NCI-H1092 (cell line): ENCODE results near the gene COL4A6.

Experiments
- DNase-seq: peaks from one replicate; lab custom pipeline; 2025; lab: John Stamatoyannopoulos, UW

The COL4A6 gene

DNA sequence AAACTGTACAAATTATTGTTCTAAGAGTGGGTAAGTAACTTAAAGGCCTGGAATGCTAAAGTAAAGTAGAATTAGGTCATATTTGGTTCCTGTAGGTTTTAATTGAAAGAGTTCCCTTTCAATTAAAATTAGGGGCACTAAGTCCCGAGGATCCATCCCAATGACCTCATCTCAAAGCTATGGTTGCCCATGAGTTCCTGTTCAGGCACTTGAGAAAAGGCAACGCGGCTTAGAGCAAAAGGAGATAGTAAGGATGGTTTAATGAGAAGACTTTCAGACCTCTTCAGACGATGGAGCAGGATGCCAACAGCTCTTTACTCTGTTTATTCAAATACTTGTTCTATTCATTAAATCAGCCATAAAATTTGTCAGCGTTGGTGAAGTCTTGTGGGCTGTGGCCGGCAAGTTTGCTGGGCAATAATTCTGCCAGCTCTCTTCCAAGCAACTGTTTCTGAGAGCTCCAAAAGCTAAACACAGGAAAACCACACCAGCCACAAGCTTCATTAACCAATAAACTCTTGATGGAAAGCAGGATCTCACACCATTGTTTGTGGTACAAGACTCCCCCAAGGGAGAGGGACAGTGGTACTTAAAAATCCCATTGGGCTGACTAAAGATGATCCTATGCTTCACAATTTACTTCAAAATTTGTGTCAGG, 167.4 kb downstream of the COL4A6 start:
- DNase-seq, result no peak

DNA sequence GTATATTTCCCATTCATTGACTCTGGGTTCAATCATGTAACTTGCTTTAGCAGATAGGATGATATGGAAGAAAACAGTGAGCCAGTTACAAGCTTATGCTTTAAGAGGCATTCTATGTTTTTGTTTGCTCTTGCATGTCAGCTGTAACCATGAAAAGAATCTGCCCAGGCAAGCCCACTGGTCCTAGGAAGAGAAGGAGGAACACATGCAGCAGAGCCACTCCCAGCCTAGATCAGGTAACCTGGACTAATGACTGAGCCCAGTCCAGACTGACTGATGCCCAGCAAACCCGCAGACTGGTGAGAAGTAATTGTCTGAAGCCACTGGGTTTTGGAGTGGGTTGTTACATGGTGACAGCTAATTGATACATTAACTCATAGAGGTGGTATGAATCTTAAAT, 167.9 kb downstream of the COL4A6 start:
- no peak for DNase-seq

DNA sequence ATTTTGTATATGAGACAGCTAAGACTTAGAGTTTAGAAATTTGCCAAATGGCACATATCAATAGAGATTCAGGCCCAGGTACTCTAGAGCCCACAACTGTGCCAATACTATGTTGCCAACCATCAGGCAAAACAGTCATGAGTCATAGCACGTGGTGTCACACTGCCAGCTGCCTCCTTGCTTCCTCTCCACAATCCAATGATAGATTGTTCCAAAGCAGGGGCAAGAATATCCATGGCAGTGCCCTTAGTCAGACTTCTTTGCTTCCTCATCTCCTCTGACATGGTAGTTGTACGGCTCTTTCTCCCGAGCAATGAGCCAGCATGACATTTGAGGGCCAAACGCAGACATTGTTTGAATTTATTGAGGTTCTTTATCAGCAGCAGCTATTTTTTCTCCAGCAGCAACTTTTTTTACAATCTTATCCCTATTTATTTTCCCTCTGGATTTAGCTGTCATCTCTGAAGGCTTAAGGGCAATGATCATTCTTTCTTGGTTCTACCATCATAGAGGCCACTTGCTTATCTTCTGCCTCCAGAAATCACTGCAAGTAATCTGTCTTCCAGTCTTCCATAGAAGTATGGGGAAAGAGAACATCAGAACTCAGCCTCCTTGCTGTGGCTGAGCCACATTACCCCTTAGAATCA, 169.7 kb downstream of the COL4A6 start:
- no peak for DNase-seq

DNA sequence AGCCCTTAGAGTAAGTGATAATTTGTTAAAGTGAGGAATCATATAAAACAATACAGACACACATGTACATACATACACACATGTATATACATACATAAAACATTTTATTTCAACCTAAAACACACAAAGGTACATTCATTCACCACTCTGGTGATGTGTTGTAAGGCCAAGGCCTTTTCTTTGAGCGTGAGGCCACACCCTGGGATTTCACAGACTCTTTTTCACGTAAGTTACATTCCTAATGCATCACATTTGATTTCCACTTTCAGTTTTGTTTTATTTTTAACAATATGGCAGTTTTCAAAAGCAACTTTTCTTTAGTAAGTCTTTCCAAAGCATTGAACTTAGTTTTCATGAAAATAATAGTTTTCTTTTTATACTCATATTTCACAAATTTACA, 170.7 kb downstream of the COL4A6 start:
- DNase-seq, result no peak

DNA sequence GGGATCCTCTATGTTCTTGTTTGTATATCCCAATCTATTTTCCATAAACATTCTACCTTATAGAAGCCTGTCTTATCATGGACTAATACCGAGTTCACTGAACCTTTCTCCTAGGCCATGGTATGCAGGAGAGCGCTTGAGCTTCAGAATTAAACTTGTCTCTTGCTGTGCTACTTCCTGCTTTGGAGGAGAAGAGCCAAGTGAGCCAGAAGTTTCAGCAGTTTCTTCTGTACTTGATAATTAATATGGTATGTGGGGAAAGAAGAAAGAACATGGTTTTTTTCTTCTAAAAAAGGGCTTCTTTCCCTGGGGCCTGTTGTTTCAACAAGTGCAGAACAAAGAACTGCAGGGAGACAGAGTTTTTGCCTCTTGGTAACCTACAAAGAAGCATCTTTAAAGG, 173.8 kb downstream of the COL4A6 start:
- DNase-seq, result no peak

DNA sequence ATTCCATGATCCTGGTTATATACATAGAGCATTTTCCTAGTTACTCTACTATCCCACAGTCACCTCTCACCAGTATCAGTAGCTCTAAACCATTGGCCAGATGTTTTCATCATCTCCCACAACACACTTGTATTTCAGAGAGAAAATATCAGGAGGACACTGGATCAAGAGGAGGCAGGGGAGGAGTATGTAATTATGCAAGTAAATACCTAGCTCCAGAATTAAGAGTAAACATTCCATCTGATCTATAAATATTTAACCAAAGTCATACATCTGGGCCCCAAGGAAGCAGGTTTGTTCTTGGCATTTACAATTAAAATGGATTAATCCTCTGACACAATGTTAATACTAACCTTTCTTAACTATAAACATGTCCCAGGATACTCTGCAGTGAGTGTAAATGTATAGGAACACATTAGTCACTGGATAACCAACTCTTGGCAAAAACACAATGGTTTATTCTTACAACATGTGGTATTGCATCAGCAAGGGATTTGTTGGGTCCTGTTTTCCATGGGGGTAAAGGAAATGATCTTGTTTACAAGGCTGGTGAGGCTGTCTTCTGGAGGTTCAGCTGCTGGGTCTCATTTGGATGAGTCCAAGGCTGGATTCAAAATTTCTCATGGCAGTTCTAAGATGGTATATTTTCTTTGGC, 176.5 kb downstream of the COL4A6 start:
- no peak for DNase-seq

DNA sequence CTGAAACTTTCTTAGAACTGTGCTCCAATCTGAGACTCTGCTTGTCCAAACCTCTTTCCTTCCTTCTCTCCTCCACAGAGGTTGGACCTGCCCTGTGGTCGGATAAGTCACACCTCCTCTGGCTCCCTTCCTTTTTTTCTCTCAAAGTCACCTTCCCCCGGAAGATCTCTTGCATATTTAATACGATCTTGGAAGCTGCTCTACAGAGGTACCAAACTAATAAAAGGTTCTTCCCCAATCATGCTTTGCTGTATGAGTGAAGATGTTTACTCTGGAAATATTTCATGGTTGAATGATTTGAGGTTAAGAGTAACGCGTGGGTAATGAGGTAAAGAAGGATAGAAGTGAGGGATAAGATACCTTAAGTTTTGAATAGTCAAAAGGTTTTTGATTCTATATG, 180.7 kb downstream of the COL4A6 start:
- DNase-seq, result no peak

DNA sequence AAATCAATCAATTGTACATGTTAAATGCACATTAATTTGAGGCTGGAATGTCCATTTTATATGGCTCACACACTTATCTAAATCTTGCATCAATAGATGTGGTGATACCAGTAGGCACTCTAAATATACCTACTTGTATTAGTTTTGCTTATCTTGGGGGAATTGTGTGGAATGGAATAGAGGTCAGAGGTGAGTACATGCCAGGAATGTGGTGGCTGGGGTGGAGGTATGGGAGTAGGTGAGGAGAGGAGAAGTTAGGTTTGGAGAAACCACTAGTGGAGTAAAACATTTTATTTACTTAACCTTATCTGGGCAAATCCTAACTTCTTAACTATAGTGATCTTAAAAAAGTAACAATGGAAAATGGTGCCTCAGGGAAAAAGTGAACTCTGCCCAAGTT, 183.6 kb downstream of the COL4A6 start:
- no peak for DNase-seq

DNA sequence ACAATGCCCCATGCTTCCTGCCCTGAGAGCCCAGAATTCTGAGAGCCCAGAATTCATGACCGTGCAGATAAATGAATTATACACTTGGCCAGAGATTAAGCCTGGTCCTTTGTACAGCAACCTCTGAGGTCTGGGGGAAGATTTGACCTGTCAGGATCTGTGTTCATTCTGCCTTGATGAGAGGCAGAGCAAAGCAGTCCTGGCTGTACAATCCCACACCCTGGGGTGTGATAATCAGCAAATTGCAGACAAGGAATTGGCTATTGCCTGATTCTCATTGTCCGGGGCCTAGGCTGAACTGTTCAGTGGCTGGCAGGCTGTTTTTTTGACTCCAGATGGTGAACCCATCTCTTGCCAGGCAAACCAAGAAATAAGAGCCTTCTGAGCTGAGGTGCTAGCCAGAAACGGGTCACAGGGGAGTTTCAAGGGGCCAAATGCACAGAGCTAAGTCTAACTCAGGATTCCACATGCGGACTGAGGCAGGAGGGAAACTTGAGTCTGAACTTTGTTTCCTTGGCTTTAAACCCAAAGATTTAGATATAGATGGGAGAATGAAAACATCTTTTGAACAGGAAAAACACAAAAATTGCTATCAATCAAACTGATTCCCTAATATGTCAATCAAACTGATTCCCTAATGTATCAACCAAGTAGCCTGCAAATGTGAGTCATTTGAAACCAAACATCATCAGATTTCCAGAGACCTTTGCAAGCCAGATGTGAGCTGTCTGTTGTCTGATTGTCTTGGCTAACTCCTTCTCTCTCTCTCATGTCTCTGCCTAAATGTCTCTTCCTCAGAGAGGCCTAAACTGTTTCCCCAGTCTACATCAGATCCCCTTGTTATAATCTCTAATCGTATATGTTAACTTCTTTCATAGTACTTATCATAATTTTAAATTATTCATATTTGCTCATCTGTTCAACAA, 187.3 kb downstream of the COL4A6 start:
- no peak for DNase-seq

DNA sequence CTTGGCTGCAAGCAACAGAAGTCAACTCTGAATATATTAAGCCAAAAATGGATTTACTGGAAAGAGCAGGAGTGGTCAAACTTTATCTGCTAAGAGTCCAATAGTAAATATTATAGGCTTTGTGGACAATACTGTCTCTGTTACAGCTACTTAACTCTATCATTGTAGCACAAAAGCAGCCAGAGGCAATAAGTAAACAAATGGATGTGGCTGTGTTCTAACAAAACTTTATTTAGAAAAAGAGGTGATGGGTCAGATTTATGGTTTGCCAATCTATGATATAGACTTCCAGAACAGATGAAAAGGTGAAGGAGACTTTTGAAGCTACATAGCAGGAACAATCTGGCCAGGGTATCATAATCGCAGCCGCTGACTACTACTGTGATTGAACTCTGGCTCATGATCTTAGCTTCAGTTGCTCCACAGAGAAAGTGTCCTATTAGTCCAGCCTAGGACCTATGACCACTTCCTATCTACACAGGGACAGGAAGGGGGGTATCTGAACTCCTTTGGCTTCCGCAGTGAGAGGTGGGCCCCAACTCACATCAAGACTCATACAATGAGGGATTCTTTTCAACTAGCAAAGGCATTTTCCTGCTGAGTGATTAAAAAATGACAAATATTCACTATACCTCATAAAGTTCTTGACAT, 191.8 kb downstream of the COL4A6 start:
- DNase-seq, result no peak

DNA sequence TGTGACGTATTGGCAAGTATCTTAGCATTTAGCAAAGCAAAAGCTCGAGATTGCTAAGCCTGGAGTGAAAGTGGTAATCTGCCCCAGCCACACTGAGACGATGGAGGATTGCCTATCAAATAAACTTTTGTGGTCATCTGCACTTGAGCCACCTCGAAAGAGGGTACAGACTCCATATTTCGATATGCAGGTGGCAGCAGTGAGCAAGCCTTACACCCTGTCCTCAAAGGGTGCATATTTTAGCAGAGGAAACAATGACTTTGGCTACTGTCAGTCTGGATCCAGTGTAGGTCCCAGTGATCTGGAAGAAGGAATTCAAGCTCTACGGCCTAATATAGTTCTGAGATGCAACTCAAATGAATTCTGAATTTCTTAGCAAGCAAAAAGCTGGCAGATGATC, 192.8 kb downstream of the COL4A6 start:
- no peak for DNase-seq

DNA sequence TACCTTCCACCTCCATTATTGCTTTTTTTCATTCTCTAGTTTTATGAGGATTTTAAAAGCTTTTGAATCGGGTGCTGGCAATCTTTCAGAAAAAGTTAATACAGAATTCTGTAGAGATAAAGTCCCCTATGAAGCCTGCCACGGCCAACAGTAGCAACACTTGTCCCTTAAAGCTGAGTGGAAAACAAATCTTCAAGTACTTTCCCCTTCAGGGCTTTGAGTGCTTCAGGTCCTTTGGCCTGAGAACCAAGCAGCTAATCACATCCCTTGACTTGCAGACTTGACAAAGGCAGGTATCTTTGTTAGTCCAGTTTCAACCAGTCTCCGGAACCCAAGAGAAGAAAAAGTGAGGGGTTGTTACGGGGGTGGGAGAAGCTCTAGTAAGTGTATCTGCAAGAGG, 202.2 kb downstream of the COL4A6 start:
- no peak for DNase-seq

DNA sequence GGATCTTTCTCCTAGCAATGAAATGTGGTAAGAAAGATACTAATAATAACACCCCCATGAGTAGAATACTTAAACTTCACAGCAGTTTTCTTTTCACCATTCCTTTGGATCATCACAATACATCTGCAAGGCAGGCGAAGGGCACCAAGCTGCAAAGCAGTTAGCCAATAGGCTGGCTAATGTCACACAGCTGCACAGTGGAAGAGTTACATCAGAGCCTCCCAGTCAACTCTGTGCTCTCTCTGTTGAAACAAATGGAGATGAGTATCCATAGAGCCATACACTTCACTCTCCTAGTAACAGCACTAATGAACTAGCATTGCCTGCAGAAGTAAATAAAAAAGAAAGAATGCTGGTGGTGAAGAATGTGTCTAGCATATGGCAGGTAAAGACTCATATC, 207.6 kb downstream of the COL4A6 start:
- DNase-seq, result no peak

DNA sequence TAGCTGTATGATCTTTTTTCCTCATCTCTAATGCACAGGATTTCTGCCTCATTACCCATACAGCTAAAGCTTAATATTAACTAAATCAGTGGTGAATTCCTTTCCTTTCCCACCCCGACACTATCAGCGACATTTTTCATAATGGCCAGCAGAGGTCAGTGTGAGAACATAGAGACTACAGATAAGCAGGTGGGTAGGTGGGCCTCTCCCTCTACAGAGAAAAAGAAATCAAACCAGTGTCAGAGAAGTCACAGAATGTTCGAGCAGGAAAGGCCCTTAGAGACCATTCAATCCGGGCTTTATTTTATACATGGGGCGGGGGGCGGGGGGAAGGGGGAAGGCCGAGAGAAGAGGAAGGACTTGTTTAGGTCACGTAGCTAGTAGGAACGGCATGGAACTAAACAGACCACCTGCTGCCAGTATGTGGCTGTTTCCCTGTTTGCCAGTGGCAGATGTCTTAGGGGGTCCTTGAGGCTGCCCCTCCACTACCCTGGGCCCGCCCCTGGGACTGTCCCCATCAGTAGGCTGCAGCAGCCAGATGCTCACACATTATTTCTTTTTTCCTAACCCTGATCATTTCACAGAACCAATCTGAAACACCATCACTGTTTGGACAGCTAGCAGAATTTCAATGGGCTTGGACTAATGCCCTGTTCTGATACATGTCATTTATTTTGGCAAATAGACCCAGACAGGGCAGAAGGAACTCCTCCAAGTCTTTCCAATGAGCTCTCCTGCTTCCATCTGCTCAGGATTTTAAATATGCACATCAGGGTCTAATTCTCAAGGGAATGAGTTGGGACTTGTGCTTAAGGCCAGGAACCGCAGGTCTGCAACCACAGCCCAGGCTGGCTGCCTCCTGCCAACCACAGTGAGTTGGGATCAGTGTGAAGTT, 213.2 kb downstream of the COL4A6 start:
- peak; percentile 57 for DNase-seq

DNA sequence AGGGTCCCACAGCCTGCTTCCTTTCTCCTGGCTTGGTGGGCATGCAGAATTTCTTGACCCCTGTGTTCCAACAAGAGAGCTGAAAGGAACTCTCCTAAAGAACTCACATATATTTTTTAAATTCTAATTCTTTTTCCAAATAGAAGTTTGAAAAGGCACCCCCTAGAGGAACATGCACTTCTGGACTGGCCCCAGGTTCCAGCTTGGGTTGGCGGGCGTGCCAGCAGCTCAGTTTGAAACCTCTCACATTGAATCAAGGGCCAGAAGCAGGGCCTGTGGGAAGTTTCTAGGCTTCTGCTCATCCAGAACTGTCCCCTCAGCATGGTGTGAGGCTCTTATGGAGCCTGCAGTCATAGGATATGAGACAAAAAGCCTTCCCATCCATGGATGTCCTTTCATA, 214.0 kb downstream of the COL4A6 start:
- no peak for DNase-seq

DNA sequence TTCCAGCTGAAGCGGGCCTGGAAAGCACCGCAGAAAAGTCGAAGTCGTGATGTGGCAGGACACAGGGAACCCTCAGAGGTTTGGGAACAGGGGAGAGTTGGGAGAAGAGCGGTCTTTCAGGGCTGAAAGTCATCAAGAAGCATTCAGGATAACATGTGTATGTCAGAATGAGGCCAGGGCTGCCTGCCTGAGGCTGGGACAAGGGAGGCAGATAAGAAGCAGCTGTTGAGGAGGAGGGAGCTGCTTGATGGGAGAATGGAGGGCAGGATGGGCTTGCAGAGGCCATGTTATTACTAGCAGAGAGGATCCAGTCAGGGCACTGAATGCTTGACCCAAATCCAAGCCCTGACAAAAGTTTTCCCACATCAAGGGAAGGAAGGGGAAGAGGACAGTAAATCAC, 214.6 kb downstream of the COL4A6 start:
- DNase-seq, result no peak

DNA sequence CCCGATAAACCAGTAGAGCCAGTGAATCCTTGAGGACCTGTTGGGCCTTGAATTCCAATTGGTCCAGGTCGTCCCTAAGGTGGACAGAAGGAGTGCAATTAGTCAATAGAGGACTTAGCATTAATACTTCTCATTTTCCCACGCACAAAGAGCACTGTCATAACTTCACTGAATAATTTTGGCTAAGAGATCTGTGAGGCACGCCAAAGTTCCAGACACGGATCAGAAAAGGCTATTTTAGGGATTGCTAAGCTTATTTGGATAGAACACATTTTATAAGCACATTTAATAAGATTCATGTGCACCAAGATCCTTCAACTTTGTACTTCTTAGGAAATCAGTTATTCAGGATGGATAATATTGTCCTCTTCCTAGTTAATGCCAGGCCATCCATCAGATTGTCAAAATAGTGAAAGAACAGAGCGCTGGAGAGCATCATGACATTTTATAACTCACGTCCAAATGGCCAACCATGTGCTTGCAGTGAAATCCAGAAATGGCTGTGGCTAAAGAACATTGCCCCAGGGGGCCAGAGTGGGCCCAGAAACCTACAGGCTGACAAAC, 216.8 kb downstream of the COL4A6 start:
- DNase-seq, result no peak

DNA sequence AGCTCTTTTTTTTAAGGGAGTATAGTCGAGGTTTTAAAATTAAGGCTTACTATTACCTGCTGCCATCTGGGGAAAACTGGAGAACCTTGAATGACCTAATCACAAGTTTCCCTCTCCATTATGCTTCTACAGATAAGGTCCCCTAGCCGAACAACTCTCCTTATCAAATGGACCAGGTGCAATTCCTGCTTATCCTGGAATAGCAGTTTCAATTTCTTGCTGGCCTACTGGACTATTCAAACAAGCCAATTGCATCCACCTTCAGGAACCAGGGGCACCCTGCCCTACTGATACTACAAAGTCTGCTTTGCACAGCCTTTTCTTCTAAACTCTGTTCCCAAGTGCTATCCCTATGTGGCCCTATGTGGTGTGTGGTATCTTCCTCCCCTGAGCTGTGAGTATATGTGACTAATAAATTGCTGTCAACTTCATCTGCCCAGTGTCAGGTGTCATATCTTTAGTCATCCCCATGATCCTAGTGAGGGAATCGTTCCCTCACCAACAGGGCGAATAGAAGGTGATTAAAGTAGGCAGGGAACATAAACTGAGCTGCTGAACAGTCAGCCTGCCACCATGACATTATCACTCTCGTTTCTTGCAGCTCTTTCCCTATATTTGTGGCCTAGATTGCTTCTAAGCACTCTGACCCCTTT, 218.1 kb downstream of the COL4A6 start:
- no peak for DNase-seq

DNA sequence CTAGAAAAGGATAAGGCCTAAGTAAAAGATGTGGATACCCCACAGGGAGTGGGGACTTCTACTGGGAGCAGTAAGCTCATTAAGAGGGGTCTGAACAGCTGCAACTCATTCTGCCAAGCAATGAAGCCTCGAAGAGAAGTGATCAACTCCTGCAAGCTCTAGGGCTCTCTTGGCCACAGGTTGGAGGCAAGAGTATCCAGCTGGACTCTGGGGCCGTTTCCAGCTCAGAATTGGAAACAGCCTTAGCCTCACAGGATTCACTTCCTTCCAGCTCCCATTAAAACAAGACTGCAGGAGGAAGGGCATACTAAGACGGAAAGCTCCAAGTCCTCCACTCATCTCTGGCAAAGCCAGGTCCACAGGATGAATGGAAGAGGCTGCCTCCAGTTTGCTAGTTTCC, 220.3 kb downstream of the COL4A6 start:
- DNase-seq, result no peak

DNA sequence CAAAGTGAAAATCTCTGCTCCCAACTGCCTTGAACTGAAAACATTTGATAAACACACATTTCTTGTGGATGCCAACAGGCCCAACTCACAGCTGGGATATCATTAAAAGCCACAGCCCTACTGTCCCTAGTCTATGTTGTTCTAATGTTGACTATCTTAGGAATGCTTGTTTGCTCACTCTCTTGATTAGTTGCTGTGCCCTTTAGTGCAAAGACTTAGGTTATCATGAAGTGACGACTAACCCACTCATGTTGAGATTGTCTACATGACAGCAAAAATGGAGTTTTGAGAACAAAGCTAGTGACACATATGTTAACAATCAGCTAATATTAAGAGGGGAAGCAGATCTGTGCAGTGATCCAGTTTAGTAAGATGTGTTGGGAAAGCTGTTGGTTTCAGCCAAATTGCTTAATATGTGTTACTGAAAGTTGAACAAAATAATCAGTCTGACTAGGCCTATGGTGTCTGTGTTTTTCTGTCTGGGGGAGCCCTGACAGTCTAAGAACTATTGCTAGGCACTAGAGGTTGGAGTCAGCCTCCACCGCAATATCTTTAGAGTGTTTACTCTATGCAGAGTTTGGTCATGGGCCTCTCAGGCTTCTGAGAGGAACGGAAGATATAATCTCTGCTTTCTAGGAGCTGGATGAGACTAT, 221.2 kb downstream of the COL4A6 start:
- no peak for DNase-seq
